Hypothalamus (tissue), 51 donors: ENCODE measurements around the gene FBXW8.

Experiments used
- DNase-seq, 51 donors: peaks; one replicate each; lab custom pipeline; 2025; lab: John Stamatoyannopoulos, UW

FBXW8 gene, protein sequence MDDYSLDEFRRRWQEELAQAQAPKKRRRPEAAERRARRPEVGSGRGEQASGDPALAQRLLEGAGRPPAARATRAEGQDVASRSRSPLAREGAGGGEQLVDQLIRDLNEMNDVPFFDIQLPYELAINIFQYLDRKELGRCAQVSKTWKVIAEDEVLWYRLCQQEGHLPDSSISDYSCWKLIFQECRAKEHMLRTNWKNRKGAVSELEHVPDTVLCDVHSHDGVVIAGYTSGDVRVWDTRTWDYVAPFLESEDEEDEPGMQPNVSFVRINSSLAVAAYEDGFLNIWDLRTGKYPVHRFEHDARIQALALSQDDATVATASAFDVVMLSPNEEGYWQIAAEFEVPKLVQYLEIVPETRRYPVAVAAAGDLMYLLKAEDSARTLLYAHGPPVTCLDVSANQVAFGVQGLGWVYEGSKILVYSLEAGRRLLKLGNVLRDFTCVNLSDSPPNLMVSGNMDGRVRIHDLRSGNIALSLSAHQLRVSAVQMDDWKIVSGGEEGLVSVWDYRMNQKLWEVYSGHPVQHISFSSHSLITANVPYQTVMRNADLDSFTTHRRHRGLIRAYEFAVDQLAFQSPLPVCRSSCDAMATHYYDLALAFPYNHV

GRCh38 chr12:116910645-116911451 is at the start of gene FBXW8:
Gene FBXW8 (plus strand): TSS chr12:116910950. CDS start chr12:116911038, 88 bp downstream.
- DNase-seq: peak in 48 of 51 donors; percentile 3 to 65 (median 36)

DNA sequence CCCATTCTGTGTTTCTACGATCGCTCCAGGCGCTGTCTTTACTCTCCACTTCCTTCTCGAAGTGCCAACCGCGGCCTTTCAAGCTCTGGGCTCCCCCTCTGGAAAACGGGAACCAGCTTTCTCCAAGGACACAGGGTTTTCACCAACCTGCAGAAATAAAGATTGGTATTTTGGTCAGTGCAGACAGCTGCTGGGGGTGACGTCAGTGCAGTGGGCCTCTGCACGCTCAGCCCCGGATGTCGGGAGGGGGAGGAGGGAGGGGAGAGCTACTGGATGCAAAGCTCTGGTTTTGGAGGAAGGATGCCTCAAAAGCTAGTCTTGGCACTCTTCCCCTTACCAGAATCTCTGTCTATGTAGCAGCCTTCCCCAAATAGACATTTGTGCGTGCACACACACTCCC is 49.4 kb upstream of the FBXW8 start:
- DNase-seq: peak in 44 of 51 donors; percentile 5 to 80 (median 45)

GRCh38 chr12:116862167-116862566 is 48.6 kb upstream of the FBXW8 start:
- DNase-seq: no peak

GRCh38 chr12:116863275-116863767 is 47.4 kb upstream of the FBXW8 start:
- DNase-seq: no peak

- DNase-seq: no peak
Measured at GRCh38 chr12:116864371-116865160, 46.2 kb upstream of the FBXW8 start.

GRCh38 chr12:116867523-116867922 is 43.2 kb upstream of the FBXW8 start:
- no peak for DNase-seq

DNA sequence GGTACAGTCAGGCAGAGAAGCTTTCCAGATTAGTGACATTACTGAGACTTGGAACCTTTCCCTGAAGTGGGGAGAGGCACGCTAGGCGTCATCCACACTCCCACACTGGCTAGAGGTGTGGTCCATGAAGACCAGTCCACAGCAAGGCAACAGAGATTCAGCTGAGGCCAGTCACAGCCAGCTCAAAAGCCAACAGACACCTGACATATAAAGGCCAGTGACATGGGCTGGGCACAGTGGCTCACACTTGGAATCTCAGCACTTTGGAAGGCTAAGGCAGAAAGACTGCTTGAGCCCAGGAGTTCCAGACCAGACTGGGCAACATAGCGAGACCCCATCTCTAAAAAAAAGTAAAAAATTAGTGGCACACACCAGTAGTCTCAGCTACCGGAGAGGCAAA is 40.4 kb upstream of the FBXW8 start:
- no peak for DNase-seq

DNA sequence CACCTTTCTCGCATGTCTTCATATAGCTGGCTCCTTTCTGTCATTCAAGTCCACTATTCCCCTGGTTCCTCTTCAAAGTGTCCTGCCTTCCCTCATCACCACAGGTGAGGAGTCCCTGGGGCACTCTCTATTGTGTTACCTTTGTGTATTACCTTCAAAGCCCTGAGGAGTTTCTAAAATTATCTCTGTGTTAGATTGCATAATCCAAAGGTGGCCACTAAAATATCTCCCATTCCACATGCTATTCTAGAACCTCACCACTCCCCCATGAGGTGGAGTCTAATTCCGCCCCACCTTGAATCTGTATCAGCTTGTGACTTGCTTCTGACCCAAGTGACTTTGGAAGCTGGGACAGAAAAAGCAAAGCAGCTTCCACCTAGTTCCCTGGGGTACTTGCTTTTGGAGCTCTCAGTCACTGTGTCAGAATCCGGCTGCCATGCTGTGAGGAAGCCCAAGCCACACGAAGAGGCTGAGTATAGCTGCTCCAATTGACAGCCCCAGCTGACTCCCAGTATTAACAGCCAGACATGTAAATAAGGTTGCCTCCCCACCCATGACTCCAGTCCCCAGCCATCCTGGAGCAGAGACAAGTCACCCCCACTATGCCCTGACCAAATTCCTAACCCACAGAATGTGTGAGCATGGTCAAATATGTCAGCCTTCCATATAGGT is 36.3 kb upstream of the FBXW8 start:
- DNase-seq: no peak

DNA sequence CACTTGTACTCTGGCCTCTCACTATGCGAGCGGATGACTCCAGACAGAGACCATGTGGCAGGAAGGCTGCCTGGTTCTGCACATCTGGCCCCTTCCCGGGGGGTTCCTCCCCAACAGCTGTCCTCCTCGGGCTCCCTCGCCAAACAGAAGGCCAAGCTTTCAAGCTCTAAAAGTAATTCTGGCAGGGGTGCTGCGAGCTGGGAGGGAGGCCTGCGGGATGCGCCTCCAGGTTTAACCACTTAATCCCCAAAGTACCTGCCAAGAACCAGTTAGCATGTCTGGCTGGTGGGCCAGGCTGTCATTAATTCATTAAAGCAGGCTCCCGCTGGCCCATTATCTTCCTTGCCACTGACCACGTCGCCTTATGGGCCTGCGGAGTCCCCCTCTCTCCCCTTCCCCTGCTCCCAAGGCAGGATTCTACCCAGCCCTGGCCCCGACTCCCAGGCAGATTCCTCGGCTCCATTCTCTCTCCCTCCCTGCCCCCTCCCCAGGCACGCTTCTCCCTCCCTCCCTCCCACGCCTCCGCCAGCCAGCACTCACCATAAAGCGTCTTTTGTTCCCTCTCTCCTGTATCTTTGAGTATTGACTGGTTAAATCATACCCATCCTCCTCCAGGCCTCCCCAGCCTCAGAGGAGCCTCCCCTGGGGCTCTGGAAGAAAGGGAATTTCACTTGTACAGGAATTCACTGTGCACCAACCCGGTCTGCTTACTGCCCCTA is 34.4 kb upstream of the FBXW8 start:
- peak in 4 of 51 donors; percentile 5 to 25 (median 8) for DNase-seq

DNA sequence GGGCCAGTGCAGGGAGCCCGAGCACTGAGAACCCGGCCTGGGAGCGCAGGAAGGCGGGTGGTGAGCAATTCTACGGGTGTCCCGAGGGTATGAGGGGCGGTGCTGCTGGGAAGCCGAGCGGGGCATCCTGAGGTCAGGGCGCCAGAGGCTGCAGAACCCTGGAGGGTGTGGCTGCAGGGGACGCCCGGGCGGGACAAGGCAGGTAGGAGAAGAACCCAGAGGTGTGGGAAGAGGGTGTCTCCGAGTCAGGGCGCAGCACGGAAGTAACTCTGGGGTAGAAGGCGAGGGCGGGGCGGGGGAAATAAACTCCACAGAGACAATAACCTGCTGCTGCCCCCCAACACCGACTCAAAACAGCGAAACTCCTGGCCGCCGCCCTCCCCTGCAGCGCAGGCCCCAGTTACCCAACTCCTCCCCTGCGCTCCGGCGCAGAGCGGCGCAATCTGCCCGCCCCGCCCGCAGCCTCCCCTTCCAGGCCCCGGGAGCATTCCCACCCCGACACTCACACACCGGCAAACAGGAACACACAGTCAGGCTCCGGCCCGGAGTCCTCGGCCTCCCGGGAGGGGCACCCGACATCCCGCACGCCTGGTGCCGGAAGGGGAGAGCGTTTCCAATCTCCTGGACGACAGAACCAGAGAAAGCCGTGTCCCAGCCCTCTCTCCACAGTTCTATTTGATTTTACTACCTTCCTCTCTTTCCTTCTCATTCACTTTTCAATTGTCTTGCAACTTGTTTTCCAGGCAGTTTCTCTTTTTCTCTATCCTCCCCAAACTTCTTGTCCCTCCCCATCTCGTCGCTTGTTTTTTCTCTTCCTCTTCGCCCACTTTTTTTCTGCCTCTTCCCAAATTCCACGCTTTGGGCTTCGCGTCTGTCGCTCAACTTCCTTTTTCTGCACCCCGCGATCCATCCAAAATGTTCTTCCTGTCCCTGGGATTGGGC is 31.9 kb upstream of the FBXW8 start:
- DNase-seq: peak in 1 of 51 donors; percentile 4

DNA sequence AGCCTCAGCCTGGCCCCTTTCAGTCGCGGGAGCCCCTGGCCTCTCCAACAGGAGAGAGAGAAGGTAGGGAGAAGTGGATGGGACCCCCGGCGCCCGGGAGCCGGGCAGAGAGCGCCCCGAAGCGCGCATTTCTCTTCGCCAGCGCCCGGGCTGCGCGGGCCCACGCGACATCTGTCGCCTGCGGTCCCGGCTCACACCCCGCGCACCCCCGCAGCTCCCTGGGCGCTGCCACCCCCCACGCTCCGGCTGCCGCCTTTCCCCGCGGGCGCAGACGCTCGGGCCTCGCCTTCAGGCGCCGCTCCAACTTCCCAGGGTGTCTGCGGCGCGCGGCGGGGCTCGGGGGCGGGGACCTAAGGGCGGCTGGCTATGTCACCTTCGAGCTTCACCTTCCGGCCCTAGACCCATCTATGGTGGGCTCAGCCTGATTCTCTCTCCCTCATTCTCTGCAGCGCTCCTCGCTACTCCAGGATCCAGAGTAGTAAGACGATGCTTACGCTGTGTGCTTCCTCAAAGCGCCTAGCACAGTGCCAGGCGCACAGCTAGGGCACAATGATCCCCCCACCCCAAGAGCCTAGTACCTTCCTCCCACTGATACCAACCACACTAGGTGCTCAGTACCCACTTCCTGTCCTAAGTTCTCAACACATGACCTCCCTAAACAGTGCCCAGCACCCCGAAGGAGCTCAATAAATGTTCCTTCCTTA is 31.1 kb upstream of the FBXW8 start:
- peak in 1 of 51 donors; percentile 46 for DNase-seq

DNA sequence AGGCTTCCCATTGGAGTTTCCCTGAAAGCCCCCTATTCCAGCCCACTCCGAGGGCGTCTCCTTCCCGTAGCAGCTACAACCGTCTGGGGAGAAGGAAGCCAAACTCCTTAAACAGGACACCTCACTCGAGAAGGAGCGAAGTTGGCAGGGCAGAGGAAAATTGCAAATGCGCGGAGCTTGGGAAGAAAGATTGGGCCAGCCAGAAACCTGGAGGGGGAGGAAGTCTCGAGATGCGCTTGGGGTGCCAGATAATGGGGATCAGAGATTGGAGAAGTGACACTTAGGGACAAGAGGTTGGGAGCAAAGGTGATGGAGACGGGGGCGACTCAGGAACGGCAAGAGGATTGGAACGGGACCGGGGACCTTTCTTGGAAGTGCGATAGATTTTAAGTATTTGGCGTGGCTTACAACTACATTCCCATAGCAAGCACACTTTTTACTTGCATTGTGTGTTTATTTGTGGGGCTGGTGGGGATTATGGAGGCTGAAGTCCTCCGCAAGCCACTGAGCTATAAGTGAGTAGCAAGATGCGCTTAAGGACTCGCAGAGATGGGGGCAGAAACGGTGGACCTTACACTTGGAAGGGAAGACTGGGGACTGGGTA is 30.4 kb upstream of the FBXW8 start:
- no peak for DNase-seq

GRCh38 chr12:116880817-116881324 is 29.9 kb upstream of the FBXW8 start:
- DNase-seq: peak in 12 of 51 donors; percentile 8 to 59 (median 31)

GRCh38 chr12:116881325-116881876 is 29.3 kb upstream of the FBXW8 start, which contains the start of gene HRK:
Gene HRK (minus strand): TSS chr12:116881441. CDS start chr12:116881307, 134 bp downstream.
- DNase-seq: peak in 5 of 51 donors; percentile 4 to 59 (median 49)

- peak in 1 of 51 donors; percentile 13 for DNase-seq
Measured at GRCh38 chr12:116881877-116882507, 28.8 kb upstream of the FBXW8 start.

DNA sequence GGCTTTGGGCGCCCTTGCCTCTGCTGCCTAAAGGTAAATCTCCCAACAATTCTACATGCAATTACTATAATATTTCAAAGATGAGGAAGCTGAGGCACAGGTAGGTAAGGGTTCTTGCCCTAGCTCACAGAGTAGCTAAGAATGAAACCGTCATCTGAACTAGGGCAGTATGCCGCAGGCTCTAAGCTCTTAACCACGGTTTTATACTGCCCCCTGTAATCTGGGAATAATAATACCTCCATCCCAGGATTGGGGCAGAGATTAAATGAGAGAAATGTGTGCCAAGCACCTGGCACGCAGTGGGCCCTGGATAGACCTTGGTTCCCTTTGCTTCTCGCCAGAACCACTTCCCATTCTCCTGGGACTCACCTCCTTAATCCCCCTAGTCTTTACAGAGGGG is 28.0 kb upstream of the FBXW8 start:
- DNase-seq: peak in 3 of 51 donors; percentile 2 to 23 (median 10)
